OCI-LY7 (cell line): ENCODE results near the gene CASQ1.

ENCODE experiments used
- CTCF ChIP-seq: fragments of 200-600 bp; sonication (generic); conservative IDR thresholded peaks from 2 replicates; pipeline ENCODE4 v1.5.1; 2014; ENCODE audit warnings: mild to moderate bottlenecking, antibody characterized with exemption, low read length, moderate library complexity, mixed read lengths
- EZH2phosphoT487 ChIP-seq: fragments of 200-600 bp; sonication (generic); IDR thresholded peaks from 2 replicates; pipeline ENCODE4 v1.6.1; 2018; ENCODE audit warnings: low read depth, borderline replicate concordance, mild to moderate bottlenecking, mixed run types, antibody characterized with exemption, low read length, moderate library complexity, mixed read lengths

GRCh38 chr1:160148121-160148520 lies 42.3 kb upstream of the CASQ1 start:
- TF ChIP-seq CTCF (no peak), EZH2phosphoT487 (no peak)
